NB4 (cell line): ENCODE results near the gene TMEM52B.

ENCODE experiments used
- CTCF ChIP-seq: IDR thresholded peaks from one replicate; pipeline ENCODE4 v1.5.1; 2012; ENCODE audit warnings: low read depth, low read length
- POLR2A ChIP-seq: IDR thresholded peaks from 2 replicates; pipeline ENCODE4 v1.6.1; 2011; ENCODE audit warnings: mild to moderate bottlenecking; ENCODE audit not compliant: insufficient read length; ENCODE audit errors: extremely low read depth

GRCh38 chr12:10158406-10158805 lies 20.4 kb upstream of the TMEM52B start:
- TF ChIP-seq POLR2A (no peak), CTCF (no peak)
